ENCODE results near the gene SLC2A3.

Gene SLC2A3

DNA sequence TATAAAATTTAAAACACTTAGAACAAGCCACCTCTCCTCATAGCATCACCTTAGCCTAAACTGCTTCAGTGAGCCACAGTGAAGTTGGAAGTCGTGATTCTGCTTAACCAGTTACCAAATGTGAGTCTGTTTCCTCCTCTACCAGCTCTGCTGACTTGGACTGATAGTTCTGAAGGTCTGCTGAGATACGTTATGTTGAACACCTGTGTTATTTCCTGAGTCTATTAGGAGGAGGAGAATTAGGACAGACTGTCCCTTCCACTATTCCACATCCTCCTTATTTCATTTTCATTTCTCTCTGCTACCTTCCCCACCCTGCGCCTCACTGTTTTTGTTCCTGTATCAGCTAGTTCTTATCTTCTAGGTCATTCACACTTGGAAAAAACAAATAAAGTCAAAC lies 65.7 kb downstream of the SLC2A3 start:
- DNase-seq (ENCODE audit: extremely low read depth, low read depth), result no peak
- TF ChIP-seq, protein P1, sequence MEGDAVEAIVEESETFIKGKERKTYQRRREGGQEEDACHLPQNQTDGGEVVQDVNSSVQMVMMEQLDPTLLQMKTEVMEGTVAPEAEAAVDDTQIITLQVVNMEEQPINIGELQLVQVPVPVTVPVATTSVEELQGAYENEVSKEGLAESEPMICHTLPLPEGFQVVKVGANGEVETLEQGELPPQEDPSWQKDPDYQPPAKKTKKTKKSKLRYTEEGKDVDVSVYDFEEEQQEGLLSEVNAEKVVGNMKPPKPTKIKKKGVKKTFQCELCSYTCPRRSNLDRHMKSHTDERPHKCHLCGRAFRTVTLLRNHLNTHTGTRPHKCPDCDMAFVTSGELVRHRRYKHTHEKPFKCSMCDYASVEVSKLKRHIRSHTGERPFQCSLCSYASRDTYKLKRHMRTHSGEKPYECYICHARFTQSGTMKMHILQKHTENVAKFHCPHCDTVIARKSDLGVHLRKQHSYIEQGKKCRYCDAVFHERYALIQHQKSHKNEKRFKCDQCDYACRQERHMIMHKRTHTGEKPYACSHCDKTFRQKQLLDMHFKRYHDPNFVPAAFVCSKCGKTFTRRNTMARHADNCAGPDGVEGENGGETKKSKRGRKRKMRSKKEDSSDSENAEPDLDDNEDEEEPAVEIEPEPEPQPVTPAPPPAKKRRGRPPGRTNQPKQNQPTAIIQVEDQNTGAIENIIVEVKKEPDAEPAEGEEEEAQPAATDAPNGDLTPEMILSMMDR (IDR thresholded peaks at IDR 0.05; ENCODE audit: low read depth, low read length, missing control alignments), result no peak
- H3K4me3 ChIP-seq (replicated peaks; ENCODE audit: low read depth, low read length), result no peak overlapping the region

Measured in HFF-Myc (cell line).